ENCODE results near the gene OXTR. TPM values are rescaled to one million over a fixed set of nuclear protein-coding genes. Genes with fewer than 3 reads are reported as not detected.

The OXTR gene
- 21.5 and 23.1 TPM in 2 replicates for total RNA-seq (2014; rRNA removed)
- Bru-seq, nascent RNA: percentile 74 among the genes with signal in this experiment
- percentile 88 among the genes with signal in this experiment for BruChase-seq, experiment 1, labeled RNA remaining after a 6-hour chase
- BruChase-seq, experiment 2, labeled RNA remaining after a 2-hour chase: percentile 76 among the genes with signal in this experiment
- long read RNA-seq, full-length matches to known transcripts: 39 of 71 reads
- long read RNA-seq, partial matches to known transcripts: 17 of 71 reads
- long read RNA-seq, other reads (novel, unspliced or antisense): 15 of 71 reads

DNA sequence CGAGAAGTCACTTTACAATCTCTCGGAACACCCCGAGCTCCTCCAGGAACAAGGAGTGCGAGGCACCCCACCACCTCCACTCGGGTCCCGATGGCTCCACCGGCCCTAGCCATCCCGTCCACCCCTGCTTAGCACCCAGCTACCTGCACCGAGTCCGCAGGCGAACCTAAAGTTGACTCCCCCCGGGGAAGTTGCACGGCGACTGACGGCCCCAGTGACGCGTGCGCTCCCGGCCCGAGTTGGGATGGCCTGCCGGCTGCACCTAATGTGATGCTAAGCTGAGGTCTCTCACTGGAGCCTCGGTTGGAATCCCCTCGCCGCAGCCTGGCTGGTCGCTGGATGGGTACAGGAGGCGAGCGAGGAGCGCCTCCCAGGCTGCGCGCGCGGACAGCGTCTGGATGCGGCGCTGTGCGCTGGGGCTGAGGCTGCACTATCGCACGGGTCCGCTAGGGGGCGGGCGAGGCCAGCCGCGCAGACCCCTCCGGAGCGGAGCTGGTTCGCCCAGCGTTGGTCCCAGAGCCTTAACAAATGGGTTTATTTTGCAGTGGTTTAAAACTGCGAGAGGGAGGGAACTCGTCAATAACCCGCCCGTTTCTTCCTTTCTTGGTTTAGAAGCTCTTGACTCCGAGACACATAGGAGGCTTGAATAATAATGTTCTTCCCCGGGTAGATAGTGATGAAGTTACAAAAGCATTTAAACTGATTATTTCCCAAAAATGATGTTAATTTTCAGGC lies at the start of gene OXTR:
Gene OXTR, minus strand, starts transcription at position 526 of the 735 bp plus-strand sequence. CDS start 1,426 bp downstream, outside the sequence.
- ATAC-seq: peak; percentile 86
- Histone ChIP-seq H3K27ac (ENCODE audit: low read length) (no peak within 1 kb of the TSS), H3K9ac (ENCODE audit: low read length) (peak within 1 kb of the TSS; percentile 35)

DNA sequence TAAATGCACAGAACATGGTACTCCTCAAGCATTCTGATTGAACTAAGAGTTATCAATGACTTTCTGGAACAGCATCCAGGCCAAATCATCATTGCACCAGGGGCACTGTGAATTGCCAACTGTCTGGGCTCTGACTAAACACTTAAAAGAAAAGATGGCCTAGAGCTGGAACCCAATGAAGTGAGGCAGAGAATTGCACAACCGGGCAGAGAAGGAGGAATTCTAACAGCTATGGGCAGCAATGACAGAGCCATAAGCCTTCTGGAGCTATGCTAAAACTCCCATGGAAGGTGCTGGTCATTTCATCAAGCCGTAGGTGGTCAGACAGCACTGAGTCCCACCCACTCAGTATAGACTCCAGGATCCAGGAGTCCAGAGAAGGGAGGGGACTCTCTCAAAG lies 48.1 kb upstream of the OXTR start:
- Histone ChIP-seq H3K27ac (ENCODE audit: low read length) (no peak overlapping the region), H3K4me1 (ENCODE audit: insufficient read depth, low read length) (peaks cover 10% of the 10 kb centered on the region), H3F3A (ENCODE audit: low read length, unreplicated experiment) (no peaks in the 10 kb centered on the region), H3K36me3 (ENCODE audit: low read depth, low read length) (0 out of 2 replicates have a peak, but pooled peaks cover 3% of the 10 kb centered on the region), H3K9ac (ENCODE audit: low read length) (no peak overlapping the region), H3K79me2 (ENCODE audit: low read length) (no peaks in the 10 kb centered on the region), H3K9me3 (ENCODE audit: low read length) (0 out of 2 replicates have a peak, but pooled peaks cover 6% of the 10 kb centered on the region), H3K4me3 (ENCODE audit: low read length) (no peak overlapping the region), H3K9me2 (replicated peaks; ENCODE audit: low read length) (no peaks in the 10 kb centered on the region), H2AFZ (ENCODE audit: low read length) (no peak overlapping the region), H3K27me3 (ENCODE audit: low read length) (no peaks in the 10 kb centered on the region), H4K20me1 (ENCODE audit: low read length) (no peaks in the 10 kb centered on the region), H3K4me2 (ENCODE audit: low read length) (no peak overlapping the region)
- DNase-seq: no peak
- intact Hi-C loops (cut with micrococcal nuclease): no loop called here
- no TSS peak for BruUV-seq (replicated peaks)
- ATAC-seq: no peak
- ChIA-PET POLR2A (ENCODE audit: unreplicated experiment) (no interaction called here), CTCF (no interaction called here)
- no peak for TF ChIP-seq EZH2phosphoT487 (IDR thresholded peaks at IDR 0.05; ENCODE audit: borderline replicate concordance, low read length)
- TF ChIP-seq, protein P1, sequence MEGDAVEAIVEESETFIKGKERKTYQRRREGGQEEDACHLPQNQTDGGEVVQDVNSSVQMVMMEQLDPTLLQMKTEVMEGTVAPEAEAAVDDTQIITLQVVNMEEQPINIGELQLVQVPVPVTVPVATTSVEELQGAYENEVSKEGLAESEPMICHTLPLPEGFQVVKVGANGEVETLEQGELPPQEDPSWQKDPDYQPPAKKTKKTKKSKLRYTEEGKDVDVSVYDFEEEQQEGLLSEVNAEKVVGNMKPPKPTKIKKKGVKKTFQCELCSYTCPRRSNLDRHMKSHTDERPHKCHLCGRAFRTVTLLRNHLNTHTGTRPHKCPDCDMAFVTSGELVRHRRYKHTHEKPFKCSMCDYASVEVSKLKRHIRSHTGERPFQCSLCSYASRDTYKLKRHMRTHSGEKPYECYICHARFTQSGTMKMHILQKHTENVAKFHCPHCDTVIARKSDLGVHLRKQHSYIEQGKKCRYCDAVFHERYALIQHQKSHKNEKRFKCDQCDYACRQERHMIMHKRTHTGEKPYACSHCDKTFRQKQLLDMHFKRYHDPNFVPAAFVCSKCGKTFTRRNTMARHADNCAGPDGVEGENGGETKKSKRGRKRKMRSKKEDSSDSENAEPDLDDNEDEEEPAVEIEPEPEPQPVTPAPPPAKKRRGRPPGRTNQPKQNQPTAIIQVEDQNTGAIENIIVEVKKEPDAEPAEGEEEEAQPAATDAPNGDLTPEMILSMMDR (conservative IDR thresholded peaks at IDR 0.05; ENCODE audit: low read depth, low read length): no peak
- TF ChIP-seq EZH2 (IDR thresholded peaks at IDR 0.05; ENCODE audit: low read length, unreplicated experiment): no peak

More for the DNA sequence above, at the start of gene OXTR:
- H3K4me3 ChIP-seq (ENCODE audit: low read length): peak within 1 kb of the TSS; percentile 82
- H3F3A ChIP-seq (ENCODE audit: low read length, unreplicated experiment): no peaks in the 10 kb centered on the region
- no peaks in the 10 kb centered on the region for H3K9me2 ChIP-seq (replicated peaks; ENCODE audit: low read length)
- DNase-seq: peak; percentile 90
- no peaks in the 10 kb centered on the region for H3K27me3 ChIP-seq (ENCODE audit: low read length)
- intact Hi-C loops (cut with micrococcal nuclease): loop anchor here (1.0 to 2.0 kb wide), 7 partner anchors 86 to 298 kb away; no protein-coding TSS in a partner anchor
- peak within 1 kb of the TSS; percentile 88 for H2AFZ ChIP-seq (ENCODE audit: low read length)
- TF ChIP-seq, protein P1 (conservative IDR thresholded peaks at IDR 0.05; ENCODE audit: low read depth, low read length): peak; percentile 99
- no peak for TF ChIP-seq EZH2phosphoT487 (IDR thresholded peaks at IDR 0.05; ENCODE audit: borderline replicate concordance, low read length)
- TSS peak; percentile 64 for BruUV-seq (replicated peaks)
- ChIA-PET CTCF (interaction anchor here (0.5 to 1.5 kb wide), 13 partner anchors 21 to 533 kb away, joined by 3 to 14 read pairs (median 4); no protein-coding TSS in a partner anchor), POLR2A (ENCODE audit: unreplicated experiment) (no interaction called here)
- no peaks in the 10 kb centered on the region for H4K20me1 ChIP-seq (ENCODE audit: low read length)
- H3K4me2 ChIP-seq (ENCODE audit: low read length): peak within 1 kb of the TSS; percentile 93
- peaks cover 11% of the 10 kb centered on the region for H3K79me2 ChIP-seq (ENCODE audit: low read length)
- H3K9me3 ChIP-seq (ENCODE audit: low read length): no peaks in the 10 kb centered on the region
- H3K36me3 ChIP-seq (ENCODE audit: low read depth, low read length): no peaks in the 10 kb centered on the region
- peaks cover 37% of the 10 kb centered on the region; the same call in 1 of the 2 replicates for H3K4me1 ChIP-seq (ENCODE audit: insufficient read depth, low read length)

Measured in PC-3 (cell line).